HG02840 (cell line): ENCODE results near the gene BLOC1S2.
A peak's percentile ranks its signal among the peaks of the same experiment; 100 is the strongest.
"Not testable (repeated sequence)": the region's sequence is repeated elsewhere in the genome, so short reads cannot be mapped to it uniquely, and the experiment has no call there.

ENCODE experiments used
- ATAC-seq: cut with Tn5 transposase; IDR thresholded peaks from one replicate; pipeline ENCODE4 v1.9.1; 2021; ENCODE audit warnings: mild to moderate bottlenecking, moderate library complexity, moderate number of reproducible peaks; ENCODE audit not compliant: unreplicated experiment, low FRiP score

The BLOC1S2 gene

GRCh38 chr10:100292300-100292699 is 5.8 kb upstream of the BLOC1S2 start:
- ATAC-seq: not testable (repeated sequence)

DNA sequence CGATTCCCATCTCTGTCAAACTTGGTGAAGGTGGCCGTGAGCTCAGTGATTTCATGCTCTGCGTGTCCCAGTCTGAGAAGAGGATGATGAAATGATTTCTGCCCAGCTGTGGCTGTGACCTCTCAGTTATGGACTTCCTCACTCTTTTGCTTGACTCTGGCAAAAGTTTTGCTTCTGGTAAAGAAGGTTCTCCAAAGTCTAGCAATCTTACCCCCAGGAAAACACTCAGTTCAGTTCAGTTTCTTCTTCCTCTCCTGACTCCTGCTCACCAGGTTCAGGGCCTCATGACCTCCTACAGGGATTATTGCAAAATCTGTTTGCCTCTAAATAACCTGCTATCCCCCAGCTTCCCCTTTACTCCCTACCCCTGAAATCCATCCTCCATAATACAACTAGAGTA is 4.9 kb upstream of the BLOC1S2 start:
- ATAC-seq: no peak

- ATAC-seq: no peak
Measured at GRCh38 chr10:100289641-100290040, 3.2 kb upstream of the BLOC1S2 start.

GRCh38 chr10:100288196-100288595 is 1.7 kb upstream of the BLOC1S2 start:
- ATAC-seq: no peak

DNA sequence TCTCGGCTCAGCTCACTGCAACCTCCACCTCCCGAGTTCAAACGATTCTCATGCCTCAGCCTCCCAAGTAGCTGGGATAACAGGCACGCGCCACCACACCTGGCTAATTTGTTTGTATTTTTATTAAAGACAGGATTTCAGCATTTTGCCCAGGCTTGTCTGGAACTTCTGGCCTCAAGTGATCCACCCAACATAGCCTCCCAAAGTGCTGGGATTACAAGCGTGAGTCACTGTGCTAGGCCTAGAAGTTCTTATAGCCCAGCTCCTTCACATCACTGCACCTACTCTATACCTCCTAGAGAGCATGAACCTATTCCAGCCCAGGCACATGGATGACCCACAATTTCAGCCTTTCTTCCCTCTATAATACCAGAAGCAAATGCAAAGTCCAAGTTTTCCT is 1.3 kb upstream of the BLOC1S2 start:
- no peak for ATAC-seq

GRCh38 chr10:100285326-100285725 is 1.2 kb downstream of the BLOC1S2 start:
- not testable (repeated sequence) for ATAC-seq

- ATAC-seq: no peak
Measured at GRCh38 chr10:100282907-100283306, 3.6 kb downstream of the BLOC1S2 start.

DNA sequence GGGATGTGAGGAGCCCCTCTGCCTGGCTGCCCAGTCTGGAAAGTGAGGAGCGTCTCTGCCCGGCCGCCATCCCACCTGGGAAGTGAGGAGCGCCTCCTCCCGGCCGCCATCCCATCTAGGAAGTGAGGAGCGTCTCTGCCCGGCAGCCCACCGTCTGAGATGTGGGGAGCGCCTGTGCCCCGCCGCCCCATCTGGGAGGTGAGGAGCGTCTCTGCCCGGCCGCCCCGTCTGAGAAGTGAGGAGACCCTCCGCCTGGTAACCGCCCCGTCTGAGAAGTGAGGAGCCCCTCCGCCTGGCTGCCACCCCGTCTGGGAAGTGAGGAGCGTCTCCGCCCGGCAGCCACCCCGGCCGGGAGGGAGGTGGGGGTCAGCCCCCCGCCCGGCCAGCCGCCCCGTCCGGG is 9.5 kb downstream of the BLOC1S2 start:
- not testable (repeated sequence) for ATAC-seq

- peak; percentile 67 for ATAC-seq
Measured at GRCh38 chr10:100267239-100268104, 19.0 kb downstream of the BLOC1S2 start, which contains the start of gene CWF19L1. CWF19L1 (minus strand) TSS chr10:100267638; CDS start chr10:100267593, 45 bp downstream.

DNA sequence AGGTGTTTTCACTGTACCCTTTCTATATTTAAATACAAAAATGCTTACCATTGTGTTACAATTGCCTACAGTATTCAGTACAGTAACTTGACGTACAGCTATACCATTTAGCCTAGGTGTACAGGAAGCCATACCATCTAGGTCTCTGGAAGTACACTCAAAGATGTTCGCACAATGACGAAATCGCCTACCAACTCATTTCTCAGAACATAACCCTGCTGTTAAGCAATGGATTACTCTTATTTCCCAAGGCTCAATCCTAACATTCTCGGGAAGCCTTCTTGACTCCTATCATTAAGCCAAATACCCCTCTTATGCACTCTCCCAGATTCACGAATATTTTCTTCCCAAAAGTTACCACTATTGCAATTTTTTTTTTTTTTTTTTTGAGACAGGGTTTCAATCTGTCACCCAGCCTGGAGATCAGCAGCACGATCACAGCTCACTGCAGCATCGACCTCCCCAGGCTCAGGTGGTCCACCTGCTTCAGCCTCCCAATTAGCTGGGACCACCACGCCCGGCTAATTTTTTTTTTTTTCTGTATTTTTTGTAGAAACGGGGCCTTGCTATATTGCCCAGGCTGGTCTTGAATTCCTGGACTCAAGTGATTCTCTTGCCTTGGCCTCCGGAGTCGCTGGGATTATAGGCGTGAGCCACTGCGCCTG is 20.5 kb downstream of the BLOC1S2 start:
- no peak for ATAC-seq

DNA sequence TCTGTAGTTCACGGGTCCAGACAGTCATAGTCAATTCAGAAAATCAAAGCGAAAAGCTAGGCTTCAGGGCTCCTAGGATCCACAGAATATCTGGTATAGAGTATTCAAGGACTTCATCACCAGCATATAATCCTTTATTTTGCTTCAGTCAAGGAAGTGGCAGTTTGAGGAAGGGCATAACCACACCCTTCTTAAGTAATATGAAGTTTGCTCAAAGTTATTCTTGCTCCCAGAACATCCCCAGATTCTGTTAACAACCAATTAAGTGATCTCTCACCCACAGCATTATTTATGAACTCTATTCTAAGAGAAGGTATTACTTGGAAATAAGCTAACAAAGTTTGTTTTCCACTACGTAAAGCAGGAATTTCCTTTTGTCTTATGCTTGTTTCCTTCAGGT is 32.3 kb downstream of the BLOC1S2 start:
- no peak for ATAC-seq

GRCh38 chr10:100253041-100253440 is 33.4 kb downstream of the BLOC1S2 start:
- ATAC-seq: no peak

DNA sequence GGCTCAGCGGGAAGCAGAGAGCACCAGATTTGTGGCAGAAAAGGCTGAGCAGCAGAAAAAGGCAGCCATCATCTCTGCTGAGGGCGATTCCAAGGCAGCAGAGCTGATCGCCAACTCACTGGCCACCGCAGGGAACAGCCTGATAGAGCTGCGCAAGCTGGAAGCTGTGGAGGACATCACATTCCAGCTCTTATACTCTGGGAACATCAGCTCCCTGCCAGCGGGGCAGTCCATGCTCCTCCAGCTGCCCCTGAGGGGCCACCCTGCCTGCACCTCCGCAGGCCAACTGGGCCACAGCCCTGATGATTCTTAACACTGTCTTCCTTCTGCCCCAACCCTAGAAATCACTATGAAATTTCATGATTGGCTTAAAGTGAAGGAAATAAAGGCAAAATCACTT is 37.7 kb downstream of the BLOC1S2 start:
- no peak for ATAC-seq

DNA sequence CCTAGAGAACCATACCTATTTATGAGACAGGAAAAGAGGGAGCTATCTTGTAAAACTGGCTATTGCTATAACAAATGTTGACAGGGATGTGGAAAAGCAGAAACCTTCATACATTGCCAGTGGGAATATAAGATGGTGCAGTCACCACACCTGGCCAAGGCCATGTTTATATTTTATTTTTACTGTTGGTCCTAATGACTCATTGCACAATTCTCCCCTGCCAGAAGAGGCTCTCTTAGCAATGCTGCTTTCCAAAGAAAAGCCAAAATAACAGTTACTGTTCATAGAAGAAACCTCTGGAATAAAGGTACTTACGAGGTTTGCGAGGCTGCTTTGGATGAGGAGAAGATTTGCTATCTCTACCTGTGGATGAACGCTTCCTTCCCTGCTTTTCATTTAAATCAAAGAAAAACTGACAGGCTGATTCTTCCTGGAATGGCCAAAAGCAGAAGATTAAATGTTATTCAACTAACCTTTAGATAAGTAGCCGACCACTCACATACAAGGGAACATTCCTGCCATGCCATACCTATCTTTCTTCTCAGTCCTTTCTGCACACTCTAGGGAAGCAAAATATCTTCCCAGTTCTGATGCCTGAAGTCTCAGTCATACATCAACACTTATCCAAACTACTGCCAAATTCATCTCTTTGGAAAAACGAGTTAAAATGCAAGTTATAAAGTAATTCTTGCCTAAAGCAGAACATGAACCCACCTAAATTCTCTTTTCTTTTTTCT is 40.8 kb downstream of the BLOC1S2 start:
- ATAC-seq: no peak

GRCh38 chr10:100239851-100240250 is 46.6 kb downstream of the BLOC1S2 start:
- no peak for ATAC-seq

DNA sequence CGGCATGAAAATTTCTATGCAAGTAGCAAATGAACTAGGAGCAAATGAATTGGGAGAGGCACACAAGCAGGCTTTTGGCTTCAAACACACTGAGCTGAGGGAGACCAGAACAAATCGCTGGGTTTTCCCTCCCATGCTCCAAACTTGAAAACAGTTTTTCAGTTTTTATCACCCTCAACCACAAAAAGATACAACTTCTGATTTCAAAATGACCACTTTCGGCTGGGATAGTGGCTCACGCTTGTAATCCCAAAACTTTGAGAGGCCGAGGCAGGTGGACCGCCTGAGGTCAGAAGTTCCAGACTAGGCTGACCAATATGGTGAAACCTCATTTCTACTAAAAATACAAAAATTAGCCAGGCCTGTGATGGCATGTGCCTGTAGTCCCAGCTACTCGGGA is 48.1 kb downstream of the BLOC1S2 start:
- ATAC-seq: no peak

DNA sequence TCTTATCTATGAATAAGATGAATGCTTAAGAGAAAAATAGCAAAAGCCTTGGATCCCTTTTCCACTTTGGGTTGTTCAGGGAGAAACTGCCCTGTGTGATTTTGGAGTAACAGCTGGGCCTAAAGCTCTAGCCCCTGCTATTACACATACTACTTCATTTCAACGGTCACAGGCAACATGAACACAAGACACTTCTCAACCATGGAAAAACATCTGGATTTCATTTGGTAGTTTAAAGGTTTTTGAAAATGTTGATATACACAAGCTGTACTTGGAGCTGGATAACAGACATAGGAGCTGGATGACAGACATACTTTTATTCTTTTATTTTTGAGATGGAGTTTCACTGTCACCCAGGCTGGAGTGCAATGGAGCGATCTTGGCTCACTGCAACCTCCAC is 54.4 kb downstream of the BLOC1S2 start:
- ATAC-seq: no peak

DNA sequence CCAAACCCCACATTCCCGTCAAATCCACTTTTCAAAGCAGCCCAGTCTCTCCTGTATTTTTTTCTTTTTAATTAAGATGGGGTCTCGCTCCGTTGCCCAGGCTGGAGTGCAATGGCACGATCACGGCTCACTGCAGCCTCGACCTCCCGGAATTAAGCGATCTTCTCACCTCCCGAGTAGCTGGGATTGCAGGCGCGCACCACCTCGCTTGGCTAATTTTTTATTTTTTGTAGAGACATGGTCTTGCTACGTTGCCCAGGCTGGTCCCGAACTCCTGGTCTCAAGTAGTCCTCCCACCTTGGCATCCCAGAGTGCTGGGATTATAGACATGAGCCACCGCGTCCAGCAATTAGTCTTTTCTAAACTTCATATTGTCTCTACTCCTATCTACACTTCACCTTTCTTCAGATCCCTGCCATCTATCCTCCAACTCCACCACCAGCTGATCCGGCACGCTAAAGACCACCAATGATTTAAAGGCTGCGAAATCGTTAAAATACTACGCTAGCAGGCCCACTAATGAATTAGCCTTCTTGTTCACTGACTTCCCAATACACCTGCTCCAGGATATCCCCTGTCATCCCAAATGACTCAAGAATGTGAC is 56.6 kb downstream of the BLOC1S2 start:
- no peak for ATAC-seq

DNA sequence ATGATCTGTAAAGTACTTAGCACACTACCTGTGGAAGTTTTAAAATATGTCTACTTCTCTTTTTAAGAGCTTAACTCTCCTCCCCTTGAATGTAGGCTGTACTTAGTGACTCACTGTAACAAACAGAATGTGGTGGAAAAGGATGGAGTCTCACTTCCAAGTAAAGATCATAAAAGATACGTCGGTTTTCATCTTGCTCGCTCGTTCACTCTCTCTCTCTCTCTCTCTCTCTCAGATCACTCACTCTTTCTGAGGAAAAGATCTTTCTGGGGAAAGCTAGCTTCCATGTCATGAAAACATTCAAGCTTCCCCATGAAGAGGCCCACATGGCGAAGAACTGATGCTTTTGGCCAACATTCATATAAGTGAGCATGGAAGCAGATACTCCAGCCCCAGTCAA is 62.6 kb downstream of the BLOC1S2 start:
- ATAC-seq: no peak
